SIG-M5 treated with dmso at 0.1 percent for 504 hours (cell line): ENCODE data around the gene USP53.
A peak's percentile ranks its signal among the peaks of the same experiment; 100 is the strongest.
"Not testable (repeated sequence)": the region's sequence is repeated elsewhere in the genome, so short reads cannot be mapped to it uniquely, and the experiment has no call there.

Source experiments
- DNase-seq: peaks from one replicate; lab custom pipeline; 2025; ENCODE audit not compliant: unreplicated experiment; lab: John Stamatoyannopoulos, UW

The USP53 gene

DNA sequence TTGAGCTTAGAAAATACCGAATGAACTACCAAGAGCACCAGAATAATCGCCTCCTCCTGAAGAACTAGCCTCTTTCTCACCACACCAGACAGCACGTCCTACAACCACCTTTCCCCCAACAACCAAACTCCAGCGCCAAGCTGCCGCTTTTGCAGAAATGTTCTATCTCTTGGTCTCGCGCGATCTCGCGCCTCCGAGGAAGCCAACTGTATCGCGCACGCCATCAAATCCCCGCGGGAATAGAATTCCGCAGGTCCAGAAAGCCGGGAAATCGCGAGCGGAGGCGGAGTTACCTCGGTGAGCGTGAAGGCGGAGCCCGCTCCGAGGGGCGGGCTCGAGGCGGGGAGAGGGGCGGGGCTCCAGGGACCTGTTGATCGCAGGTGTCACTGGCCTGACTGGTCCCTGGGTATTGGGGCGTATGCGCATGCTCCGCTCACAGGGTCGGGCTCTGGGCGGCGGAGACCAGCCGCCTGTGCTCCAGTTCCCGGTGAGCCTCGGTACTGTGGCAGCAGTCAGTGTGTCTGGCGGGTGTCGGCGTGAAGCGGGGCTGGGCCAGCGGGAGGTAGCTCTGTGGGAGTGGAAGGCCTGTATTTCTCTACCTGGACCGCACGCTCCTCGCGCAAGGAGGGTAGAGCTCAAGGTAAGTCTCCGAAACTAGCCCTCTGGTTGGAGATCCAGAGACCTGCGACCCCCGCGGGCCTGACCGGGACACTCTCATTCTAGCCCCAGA, at the start of gene USP53:
TSS of gene USP53 (plus strand) at position 480 of the 730 bp plus-strand sequence. CDS start 27,047 bp downstream, outside the sequence.
- peak; percentile 90 for DNase-seq

- DNase-seq, result no peak
These were observed 46.7 kb upstream of the USP53 start for GRCh38 chr4:119165767-119166166.

DNA sequence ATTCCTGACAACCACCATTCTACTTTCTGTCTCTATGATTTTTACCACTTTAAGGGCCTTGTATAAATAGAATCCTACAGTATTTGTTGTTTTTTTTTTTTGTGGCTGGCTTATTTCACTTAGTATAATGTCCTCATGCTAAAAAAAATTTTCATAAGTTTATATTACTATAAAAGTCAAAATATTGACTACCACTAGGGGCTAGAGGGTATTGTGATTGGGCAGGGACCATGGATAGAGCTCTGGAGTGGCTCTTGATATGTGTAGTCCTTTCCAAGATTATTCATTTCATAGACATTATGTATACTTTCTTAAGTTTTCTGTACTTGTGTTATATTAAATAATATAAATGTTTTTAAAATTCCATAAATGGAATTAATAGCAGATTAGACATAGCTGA, 42.3 kb upstream of the USP53 start:
- no peak for DNase-seq

- DNase-seq, result no peak
These were observed 40.3 kb upstream of the USP53 start for GRCh38 chr4:119172223-119172622.

DNA sequence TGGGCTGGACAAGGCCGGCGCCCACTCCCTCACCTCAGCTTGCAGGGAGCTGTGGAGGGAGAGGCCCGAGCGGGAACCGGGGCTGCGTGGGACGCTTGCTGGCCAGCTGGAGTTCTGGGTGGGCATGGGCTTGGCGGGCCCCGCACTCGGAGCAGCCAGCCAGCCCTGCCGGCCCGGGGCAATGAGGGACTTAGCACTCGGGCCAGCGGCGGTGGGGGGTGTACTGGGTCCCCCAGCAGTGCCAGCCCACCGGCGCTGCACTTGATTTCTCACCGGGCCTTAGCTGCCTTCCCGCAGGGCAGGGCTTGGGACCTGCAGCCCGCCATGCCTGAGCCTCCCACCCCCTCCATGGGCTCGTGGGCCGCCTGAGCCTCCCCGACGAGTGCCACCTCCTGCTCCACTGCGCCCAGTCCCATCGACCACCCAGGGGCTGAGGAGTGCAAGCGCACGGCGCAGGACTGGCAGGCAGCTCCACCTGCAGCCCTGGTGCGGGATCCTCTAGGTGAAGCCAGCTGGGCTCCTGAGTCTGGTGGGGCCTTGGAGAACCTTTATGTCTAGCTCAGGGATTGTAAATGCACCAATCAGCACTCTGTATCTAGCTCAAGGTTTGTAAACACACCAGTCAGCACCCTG, 38.7 kb upstream of the USP53 start:
- DNase-seq, result not testable (repeated sequence)

DNA sequence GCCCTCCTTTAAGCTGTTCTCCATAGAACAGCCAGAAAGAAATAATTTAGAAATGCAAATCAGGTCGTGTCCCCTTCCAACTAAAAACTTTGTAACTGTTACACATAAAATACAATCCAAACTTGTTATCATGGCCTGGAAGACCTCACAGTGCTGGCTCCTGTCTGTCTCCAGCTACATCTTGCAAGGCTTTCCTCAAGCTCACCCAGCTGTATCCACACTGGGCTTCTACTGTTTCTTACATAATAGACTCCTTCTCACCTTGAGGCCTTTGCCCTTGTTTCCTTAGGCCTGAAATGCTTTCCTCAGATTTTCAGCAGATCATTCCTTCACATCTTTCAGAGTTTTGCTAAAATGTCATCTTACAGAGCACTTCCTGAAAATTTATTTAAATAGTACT, 33.5 kb upstream of the USP53 start:
- DNase-seq, result no peak

- DNase-seq, result no peak
These were observed 28.4 kb upstream of the USP53 start for GRCh38 chr4:119184128-119184527.

DNA sequence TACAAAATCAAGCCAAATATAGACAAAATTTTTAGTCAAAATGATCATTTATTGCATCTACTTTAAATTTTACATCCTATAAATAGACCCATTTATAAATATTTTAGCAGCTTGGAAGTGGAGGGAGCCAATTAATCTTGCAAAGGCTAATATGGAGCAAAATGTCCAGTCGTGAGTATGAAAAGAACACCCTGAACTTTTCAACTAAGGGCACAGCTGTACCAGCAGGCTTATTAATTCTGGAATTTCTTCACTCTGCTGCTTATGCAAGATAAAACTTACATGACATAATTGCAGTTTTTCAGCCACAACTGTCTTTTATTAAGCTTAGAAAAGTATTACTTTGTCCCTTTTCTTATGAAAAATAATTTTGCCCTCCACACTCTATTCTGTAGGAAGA, 22.9 kb upstream of the USP53 start:
- no peak for DNase-seq

- DNase-seq, result no peak
These were observed 22.2 kb upstream of the USP53 start for GRCh38 chr4:119190354-119190753.

GRCh38 chr4:119191505-119191904, 21.0 kb upstream of the USP53 start:
- no peak for DNase-seq

GRCh38 chr4:119197772-119198212, 14.7 kb upstream of the USP53 start:
- no peak for DNase-seq

- DNase-seq, result no peak
These were observed 7.6 kb upstream of the USP53 start for GRCh38 chr4:119204916-119205315.

DNA sequence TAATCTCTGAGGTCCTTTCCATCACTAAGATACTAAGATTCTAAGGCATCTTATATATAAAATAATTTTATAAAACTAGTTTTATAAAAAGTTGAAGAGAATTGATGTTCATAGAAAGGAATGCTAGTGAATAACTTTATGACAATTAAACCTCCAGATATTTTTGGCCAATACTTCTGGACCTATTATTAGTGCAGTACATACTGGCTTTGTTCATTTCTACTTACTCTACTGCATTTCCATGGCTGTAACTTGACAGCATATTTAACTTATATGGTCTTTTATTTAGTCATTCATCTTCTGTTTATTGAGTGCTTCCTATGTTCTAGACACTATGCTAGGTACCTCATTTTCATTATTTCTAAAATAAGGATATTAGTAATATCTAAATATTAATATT, 6.8 kb upstream of the USP53 start:
- DNase-seq, result no peak

- DNase-seq, result no peak
These were observed 6.3 kb upstream of the USP53 start for GRCh38 chr4:119206178-119206577.

- DNase-seq, result no peak
These were observed 5.5 kb upstream of the USP53 start for GRCh38 chr4:119207051-119207450.

DNA sequence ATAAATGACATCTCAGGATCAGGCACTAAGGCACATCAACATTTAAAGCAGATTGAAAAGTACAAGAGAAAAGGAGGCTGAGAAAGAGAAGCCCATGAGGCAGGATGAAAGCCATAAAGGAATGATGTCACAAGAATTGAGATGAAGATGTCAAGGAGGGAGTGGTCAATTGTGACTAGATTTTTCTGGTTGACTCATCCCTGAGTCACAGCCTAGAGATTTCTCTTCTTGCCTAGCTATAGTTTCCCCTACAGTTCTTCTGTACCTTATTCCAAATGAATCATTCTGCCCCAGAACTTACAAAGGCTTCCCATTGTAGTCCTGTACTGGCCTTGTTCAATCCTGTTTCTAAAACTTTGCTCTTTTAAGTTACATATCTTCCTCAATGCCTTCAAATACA, 3.4 kb upstream of the USP53 start:
- peak; percentile 86 for DNase-seq

DNA sequence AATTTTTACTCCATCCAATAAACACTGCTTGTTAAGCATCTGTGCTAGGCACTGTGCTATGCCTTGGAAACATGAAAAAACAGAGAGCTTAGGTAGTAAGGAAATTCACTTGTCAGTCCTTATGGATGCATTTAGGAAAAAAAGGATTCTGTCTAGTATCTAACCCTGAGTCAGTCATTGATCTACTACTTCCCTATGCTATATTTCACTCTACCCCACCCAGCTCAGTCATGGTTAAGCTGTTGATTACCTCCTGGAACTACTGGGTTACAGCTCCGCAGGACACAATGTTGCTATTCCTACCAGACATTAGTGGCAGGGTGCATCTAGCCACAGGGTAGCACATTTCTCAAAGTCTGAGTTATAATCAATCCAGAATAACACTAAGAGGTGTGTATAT, 2.9 kb upstream of the USP53 start:
- DNase-seq, result no peak

DNA sequence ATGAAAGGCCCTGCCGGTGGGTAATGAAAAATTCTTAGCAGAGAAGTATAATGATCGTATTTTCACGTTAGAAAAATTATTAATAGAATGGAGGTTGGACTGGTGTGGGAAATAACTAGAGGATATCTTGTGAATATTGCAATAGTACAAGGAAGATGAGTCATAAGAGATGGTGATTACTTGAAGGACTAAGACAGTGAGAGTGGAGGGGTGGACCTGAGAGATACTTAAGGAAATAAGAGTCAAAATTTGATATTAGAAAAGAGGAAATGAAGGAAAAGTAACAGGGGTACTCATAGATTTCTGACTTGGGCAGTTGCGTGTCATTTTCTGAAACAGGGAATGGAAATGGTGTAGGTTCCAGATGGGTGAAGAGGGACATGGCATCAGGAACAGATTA, 1.7 kb upstream of the USP53 start:
- peak; percentile 30 for DNase-seq

GRCh38 chr4:119211867-119212233, 663 bp upstream of the USP53 start:
- peak; percentile 61 for DNase-seq

DNA sequence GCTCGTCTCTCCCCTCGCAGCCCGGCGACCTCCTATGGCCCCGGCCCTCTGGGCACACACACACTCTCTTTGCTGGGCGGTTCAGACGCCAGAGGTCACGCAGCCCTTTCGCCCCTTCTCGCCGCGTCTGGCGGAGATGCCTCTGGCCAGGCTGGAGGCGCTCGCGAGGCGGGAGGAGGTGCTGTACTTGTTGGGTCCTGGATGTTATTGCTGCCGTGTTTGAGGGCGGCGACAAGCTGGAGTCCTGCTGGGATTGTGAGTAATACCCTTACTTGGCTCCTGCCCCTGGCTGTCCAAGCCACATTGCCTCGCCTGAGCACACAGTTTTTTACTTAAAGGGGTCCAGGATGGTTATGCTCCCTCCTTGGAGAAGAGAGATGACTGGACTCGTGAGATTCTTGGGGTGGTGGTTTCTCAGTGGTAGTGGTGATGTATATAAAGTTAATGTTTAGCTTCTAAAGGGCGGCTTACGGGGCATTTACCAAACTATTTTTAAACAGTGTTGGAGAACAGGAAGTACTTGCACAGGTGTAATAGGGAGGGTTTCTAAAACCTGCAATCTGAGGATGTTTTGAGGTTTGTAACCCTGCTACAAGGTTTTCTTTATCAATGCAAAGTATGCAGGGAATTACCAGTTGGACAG, 572 bp downstream of the USP53 start:
- peak; percentile 89 for DNase-seq

DNA sequence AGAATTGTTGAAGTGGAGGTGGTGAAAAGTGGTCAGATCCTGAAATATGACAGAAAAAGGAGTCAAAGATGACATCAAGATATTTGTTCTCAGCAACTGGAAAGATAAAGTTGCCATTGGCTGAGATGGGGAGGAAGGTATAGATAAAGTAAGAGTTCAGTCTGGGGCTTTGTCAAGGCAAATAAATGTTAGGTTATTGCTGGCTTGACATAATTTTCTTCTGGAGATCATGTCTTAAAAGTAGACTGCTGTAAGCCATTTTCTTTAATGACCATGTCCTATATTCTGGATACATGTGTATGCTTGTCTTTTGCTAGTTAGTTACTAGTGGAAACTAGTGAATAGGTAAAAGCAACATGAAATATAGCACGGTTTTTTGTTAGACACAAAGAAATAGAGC, 5.6 kb downstream of the USP53 start:
- DNase-seq, result no peak

DNA sequence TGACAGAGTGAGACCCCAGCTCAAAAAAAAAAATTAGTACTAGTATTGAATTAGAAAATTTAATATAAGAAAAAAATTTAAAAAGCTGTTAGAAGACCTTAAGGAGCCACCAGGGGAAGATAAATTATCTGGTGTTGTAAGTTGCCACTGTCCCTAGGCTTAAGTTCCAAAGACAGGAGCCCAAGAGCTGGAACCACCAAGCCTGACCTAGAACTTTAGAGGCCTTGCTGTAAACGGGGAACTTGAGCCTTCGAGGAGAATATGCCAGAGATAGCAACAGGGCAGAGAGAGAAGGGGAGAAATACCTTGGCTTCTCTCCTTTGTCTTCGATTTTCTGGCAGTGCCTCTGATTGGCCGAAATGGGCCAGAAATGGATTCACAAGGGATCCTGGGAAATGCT, 8.9 kb downstream of the USP53 start:
- DNase-seq, result no peak
